CD8-positive, alpha-beta memory T cell (primary cell): ENCODE data around the gene CDR2. TPM values are rescaled to one million over a fixed set of nuclear protein-coding genes. Genes with fewer than 3 reads are reported as not detected.

Experiments
- CTCF ChIA-PET: fragments of 350-600 bp; sonication (Branson Sonifier 250); formaldehyde crosslinking; loops from one replicate; lab custom pipeline; 2021; ENCODE audit warnings: antibody characterized with exemption; lab: Charles Lee
- POLR2A ChIA-PET: fragments of 350-600 bp; sonication (Branson Sonifier 250); formaldehyde crosslinking; loops from one replicate; lab custom pipeline; 2021; ENCODE audit warnings: antibody characterized with exemption; lab: Charles Lee
- DNase-seq, 5 donors: peaks; one replicate each; pipeline versions ENCODE4 v3.0.0 to v3.0.0-alpha.2; 2020 to 2022; ENCODE audit warnings: mixed read lengths in 1 of 5
- H3K27ac ChIP-seq: one replicate; pipeline ENCODE4 v1.7.0; 2013; ENCODE audit warnings: low read depth, mild to moderate bottlenecking, low read length, moderate library complexity
- H3K27me3 ChIP-seq: 2 replicates; pipeline ENCODE4 v1.7.0; 2013; ENCODE audit warnings: low read length, mild to moderate bottlenecking; ENCODE audit not compliant: insufficient read depth, poor library complexity, severe bottlenecking
- H3K36me3 ChIP-seq: 2 replicates; pipeline ENCODE4 v1.7.0; 2013; ENCODE audit warnings: mild to moderate bottlenecking, low read length, moderate library complexity; ENCODE audit not compliant: insufficient read depth
- H3K4me1 ChIP-seq: 2 replicates; pipeline ENCODE4 v1.7.0; 2013; ENCODE audit warnings: mild to moderate bottlenecking, low read length, moderate library complexity; ENCODE audit not compliant: insufficient read depth
- H3K4me3 ChIP-seq: 2 replicates; pipeline ENCODE4 v1.7.0; 2013; ENCODE audit warnings: mild to moderate bottlenecking, low read length
- H3K9me3 ChIP-seq: 2 replicates; pipeline ENCODE4 v1.7.0; 2013; ENCODE audit warnings: mild to moderate bottlenecking, low read length
- H3K27ac Mint-ChIP-seq, 8 donors: one replicate each; pipeline ENCODE4 v1.8.0; 2020 to 2021; ENCODE audit warnings: mixed read lengths in 8 of 8, mild to moderate bottlenecking in 6 of 8, inconsistent platforms in 3 of 8, moderate library complexity in 3 of 8
- H3K27me3 Mint-ChIP-seq, 2 donors: one replicate each; pipeline ENCODE4 v1.8.0; 2020 to 2021; ENCODE audit warnings: mixed read lengths in 2 of 2, mild to moderate bottlenecking in 1 of 2, moderate library complexity in 1 of 2
- H3K36me3 Mint-ChIP-seq, 3 donors: one replicate each; pipeline ENCODE4 v1.8.0; 2020 to 2021; ENCODE audit warnings: mixed read lengths in 3 of 3, inconsistent platforms in 1 of 3, mild to moderate bottlenecking in 1 of 3
- H3K4me1 Mint-ChIP-seq, 3 donors: one replicate each; pipeline ENCODE4 v1.8.0; 2020 to 2021; ENCODE audit warnings: mixed read lengths in 3 of 3, inconsistent platforms in 1 of 3, mild to moderate bottlenecking in 1 of 3
- H3K4me3 Mint-ChIP-seq, 7 donors: one replicate each; pipeline ENCODE4 v1.8.0; 2020 to 2021; ENCODE audit warnings: mixed read lengths in 7 of 7, mild to moderate bottlenecking in 6 of 7, moderate library complexity in 4 of 7, inconsistent platforms in 2 of 7
- H3K9me3 Mint-ChIP-seq, 5 donors: one replicate each; pipeline ENCODE4 v1.8.0; 2020 to 2022; ENCODE audit warnings: mixed read lengths in 5 of 5, mild to moderate bottlenecking in 3 of 5, moderate library complexity in 2 of 5, inconsistent platforms in 1 of 5
- polyA plus RNA-seq: library from polyadenylated mRNA; unstranded; fragments of 300-500 nt; fragmentation: Illumina TruSeq; gene quantifications from one replicate; pipeline ENCODE4 v1.2.3, GENCODE V29; 2021
- total RNA-seq, 2 experiments: library from RNA; stranded (reverse); gene quantifications; one replicate each; pipeline ENCODE4 v1.2.3, GENCODE V29; 2021

Gene CDR2
- total and polyA plus RNA-seq, 3 experiments from 2014 or later = 38.9 to 79.1 (median 41.2) TPM

DNA sequence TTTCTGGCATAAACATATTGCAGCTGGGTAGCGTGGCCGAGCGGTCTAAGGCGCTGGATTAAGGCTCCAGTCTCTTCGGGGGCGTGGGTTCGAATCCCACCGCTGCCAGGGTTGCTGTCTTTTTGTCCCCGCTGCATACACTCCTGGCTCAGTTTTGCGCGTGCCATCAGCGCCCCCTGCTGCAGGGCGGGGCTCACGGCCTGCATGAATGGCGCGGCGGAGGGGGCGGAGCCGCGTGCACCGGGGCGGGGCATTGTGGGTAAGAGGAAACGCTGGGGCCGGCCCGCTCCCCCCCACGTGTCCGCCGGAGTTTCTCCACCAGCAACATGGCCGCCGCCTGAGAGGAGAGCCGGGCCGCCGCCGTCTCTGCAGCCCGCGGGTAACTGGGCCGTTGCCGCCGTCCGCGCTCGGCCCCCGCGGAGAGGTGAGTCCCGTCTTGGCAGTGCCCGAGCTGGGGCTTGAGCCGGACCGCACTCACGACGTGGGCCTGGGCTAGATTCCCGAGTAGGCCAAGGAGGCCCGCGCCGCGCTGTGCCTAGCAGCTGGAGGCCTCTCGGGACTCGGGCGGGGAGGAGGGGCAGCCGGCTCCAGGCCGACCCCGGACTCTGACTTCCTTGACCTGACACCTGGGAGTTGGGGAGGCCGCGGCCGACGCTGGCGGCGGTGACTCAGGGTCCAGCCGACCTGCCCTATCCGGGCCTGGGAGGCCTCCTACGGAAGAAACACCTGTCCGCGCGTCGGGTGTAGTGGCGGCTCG lies 77.1 kb downstream of the CDR2 start, which contains the start of gene POLR3E:
TSS of gene POLR3E (plus strand) at position 296 of the 757 bp plus-strand sequence. CDS start 5,560 bp downstream, outside the sequence.
- peak within 1 kb of the TSS; percentile 88 to 97 (median 96) for H3K4me3 Mint-ChIP-seq
- peaks cover 41 to 53% (median 52%) of the 10 kb centered on the region in 3 donors for H3K4me1 Mint-ChIP-seq
- peaks cover 7% of the 10 kb centered on the region for H3K36me3 ChIP-seq
- peak within 1 kb of the TSS; percentile 98 to 100 (median 99) for H3K27ac Mint-ChIP-seq
- H3K9me3 ChIP-seq = no peaks in the 10 kb centered on the region
- ChIA-PET POLR2A (interaction anchor here (1.1 to 1.9 kb wide), 4 partner anchors 91 to 219 kb away, joined by 3 to 9 read pairs (median 6); partner anchors contain the start of gene EEF2K), CTCF (interaction anchor here (0.7 to 5.0 kb wide), 20 partner anchors 11 to 346 kb away, joined by 3 to 43 read pairs (median 5); partner anchors contain the start of genes EEF2K, MOSMO, PDZD9 and UQCRC2)
- peak within 1 kb of the TSS; percentile 96 for H3K27ac ChIP-seq
- peaks cover 0 to 19% of the 10 kb centered on the region in 2 donors for H3K27me3 Mint-ChIP-seq
- peaks cover 0 to 5% (median 0%) of the 10 kb centered on the region in 5 donors for H3K9me3 Mint-ChIP-seq
- peak; percentile 100 for DNase-seq
- H3K4me1 ChIP-seq = peaks cover 36% of the 10 kb centered on the region
- H3K27me3 ChIP-seq = no peaks in the 10 kb centered on the region
- H3K4me3 ChIP-seq = peak within 1 kb of the TSS; percentile 81
- peaks cover 0 to 34% (median 0%) of the 10 kb centered on the region in 3 donors for H3K36me3 Mint-ChIP-seq

DNA sequence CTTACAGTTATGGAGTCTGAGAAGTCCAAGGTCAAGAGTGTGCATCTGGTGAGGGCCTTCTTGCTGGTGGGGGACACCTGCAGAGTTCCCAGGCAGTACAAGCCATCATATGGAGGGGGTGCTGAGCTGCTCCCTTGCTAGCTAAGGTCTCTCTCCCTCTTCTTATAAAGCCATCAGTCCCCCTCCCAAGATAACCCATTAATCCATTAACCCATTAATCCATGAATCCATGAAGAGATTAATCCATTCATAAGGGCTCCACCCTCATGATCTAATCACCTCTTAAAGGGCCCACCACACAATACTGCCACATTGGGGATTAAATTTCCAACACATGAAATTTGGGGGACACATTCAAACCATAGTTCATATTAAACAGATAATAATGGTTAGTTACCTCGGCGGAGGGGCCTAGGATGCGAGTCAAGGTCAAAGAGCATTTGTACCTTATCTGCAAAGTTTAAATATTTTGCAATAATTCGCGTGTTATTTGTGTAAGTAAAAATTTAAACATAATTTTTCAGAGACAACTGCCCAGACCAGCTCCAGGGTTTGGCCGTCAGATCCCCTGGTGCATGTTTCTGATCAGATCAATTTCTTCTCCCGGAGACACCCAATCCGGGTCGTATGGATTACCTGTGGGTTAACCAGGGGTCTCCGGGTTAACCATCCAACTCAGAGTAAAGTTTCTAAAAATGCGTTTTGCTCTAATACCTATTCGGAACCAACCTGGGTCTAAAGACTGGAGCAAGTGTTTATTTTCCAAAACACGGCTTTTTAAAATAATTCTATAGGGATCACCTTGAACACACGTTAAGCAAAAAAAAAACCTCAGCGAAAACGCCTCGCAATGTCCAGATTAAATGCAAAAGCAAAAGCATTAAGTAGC lies 78.0 kb downstream of the CDR2 start:
- Mint-ChIP-seq H3K9me3 (peaks cover 0 to 5% (median 0%) of the 10 kb centered on the region in 5 donors), H3K36me3 (peaks cover 0 to 29% (median 0%) of the 10 kb centered on the region in 3 donors), H3K27ac (peak overlapping the region; percentile 98 to 100 (median 99)), H3K4me3 (peak overlapping the region; percentile 88 to 97 (median 96)), H3K27me3 (peaks cover 0 to 19% of the 10 kb centered on the region in 2 donors), H3K4me1 (peaks cover 37 to 48% (median 47%) of the 10 kb centered on the region in 3 donors)
- DNase-seq = no peak
- no peaks in the 10 kb centered on the region for H3K9me3 ChIP-seq
- ChIA-PET POLR2A (interaction anchor here (1.1 to 1.9 kb wide), 4 partner anchors 90 to 218 kb away, joined by 3 to 9 read pairs (median 6); partner anchors contain the start of gene EEF2K), CTCF (interaction anchor here (0.6 to 5.0 kb wide), 19 partner anchors 12 to 346 kb away, joined by 3 to 43 read pairs (median 5); partner anchors contain the start of genes EEF2K, MOSMO, PDZD9 and UQCRC2)
- peaks cover 5% of the 10 kb centered on the region for H3K36me3 ChIP-seq
- peak overlapping the region; percentile 76 for H3K4me3 ChIP-seq
- peaks cover 36% of the 10 kb centered on the region for H3K4me1 ChIP-seq
- H3K27ac ChIP-seq = peak overlapping the region; percentile 59
- no peaks in the 10 kb centered on the region for H3K27me3 ChIP-seq

Other genes with a start within 250 kb of the CDR2 start
- under 1 TPM in 1 of 2 experiments, not detected in 1; 0.11 TPM for gene SDR42E2, start 212.1 kb downstream of the CDR2 start, total RNA-seq
- 0.92 TPM for gene SDR42E2, start 212.1 kb downstream of the CDR2 start, polyA plus RNA-seq
- 10 to 100 TPM; 27.2 to 28.3 TPM for gene EEF2K, start 168.3 kb downstream of the CDR2 start, total RNA-seq
- gene EEF2K, start 168.3 kb downstream of the CDR2 start, polyA plus RNA-seq = 1.9 TPM
- gene POLR3E, start 77.2 kb downstream of the CDR2 start, total RNA-seq = 100 to 1,000 TPM; 103 to 116 TPM
- 14.9 TPM for gene POLR3E, start 77.2 kb downstream of the CDR2 start, polyA plus RNA-seq
- gene NPIPB5, start 136.3 kb upstream of the CDR2 start, total RNA-seq = 100 to 1,000 TPM; 155 to 166 TPM
- gene NPIPB5, start 136.3 kb upstream of the CDR2 start, polyA plus RNA-seq = 11.3 TPM